Smooth muscle cell (in vitro differentiated cells): Measurements from ENCODE around the gene IGSF21. TPM values are rescaled to one million over a fixed set of nuclear protein-coding genes. Genes with fewer than 3 reads are reported as not detected.

Experiments
- DNase-seq: peaks from one replicate; lab custom pipeline; 2025; ENCODE audit not compliant: unreplicated experiment; lab: John Stamatoyannopoulos, UW
- H2AFZ ChIP-seq: fragments of 200-600 bp; sonication (generic); 2 replicates; pipeline ENCODE4 v1.6.0; 2016; ENCODE audit warnings: antibody characterized with exemption, low read depth, mild to moderate bottlenecking
- H3F3A ChIP-seq: fragments of 200-600 bp; sonication (generic); 2 replicates; pipeline ENCODE4 v1.6.0; 2017; ENCODE audit warnings: antibody characterized with exemption, low read depth
- H3K27ac ChIP-seq: fragments of 200-600 bp; sonication (generic); 2 replicates; pipeline ENCODE4 v1.5.1; 2016; ENCODE audit warnings: low read depth, mild to moderate bottlenecking
- H3K27me3 ChIP-seq: fragments of 200-600 bp; sonication (generic); 2 replicates; pipeline ENCODE4 v1.6.1; 2016; ENCODE audit warnings: low read depth, mild to moderate bottlenecking
- H3K36me3 ChIP-seq: fragments of 200-600 bp; sonication (generic); 2 replicates; pipeline ENCODE4 v1.5.1; 2016; ENCODE audit warnings: low read depth
- H3K4me1 ChIP-seq: fragments of 200-600 bp; sonication (generic); 2 replicates; pipeline ENCODE4 v1.5.1; 2016; ENCODE audit warnings: low read depth
- H3K4me2 ChIP-seq: fragments of 200-600 bp; sonication (generic); 2 replicates; pipeline ENCODE4 v1.6.0; 2016; ENCODE audit warnings: mild to moderate bottlenecking
- H3K4me3 ChIP-seq: fragments of 200-600 bp; sonication (generic); 2 replicates; pipeline ENCODE4 v1.5.1; 2016; ENCODE audit warnings: mild to moderate bottlenecking
- H3K79me2 ChIP-seq: fragments of 200-600 bp; sonication (generic); 2 replicates; pipeline ENCODE4 v1.6.0; 2016; ENCODE audit warnings: low read depth, mild to moderate bottlenecking
- H3K9ac ChIP-seq: fragments of 200-600 bp; sonication (generic); 2 replicates; pipeline ENCODE4 v1.6.0; 2016; ENCODE audit warnings: low read depth
- H3K9me3 ChIP-seq: fragments of 200-600 bp; sonication (generic); replicated peaks from 2 replicates; pipeline ENCODE4 v1.5.1; 2016; ENCODE audit warnings: low read depth
- H4K20me1 ChIP-seq: fragments of 200-600 bp; sonication (generic); 2 replicates; pipeline ENCODE4 v1.6.0; 2016; ENCODE audit warnings: low read depth
- CTCF ChIP-seq: fragments of 200-600 bp; sonication (generic); IDR thresholded peaks from 2 replicates; pipeline ENCODE4 v1.5.1; 2017; ENCODE audit warnings: borderline replicate concordance, mild to moderate bottlenecking, antibody characterized with exemption; ENCODE audit not compliant: insufficient read depth, poor library complexity, severe bottlenecking
- WGBS: methylation state at CpG from one replicate; pipeline ENCODE4 v1.1.7; 2016; ENCODE audit warnings: low lambda C conversion rate; 5-methylcytosine and 5-hydroxymethylcytosine counted together
- polyA plus RNA-seq: library from polyadenylated mRNA; unstranded; fragments of >200 nt; fragmentation: Nextera tagmentation; extraction: Ambion mirVana; gene quantifications from 2 replicates; pipeline ENCODE4 v1.2.1, GENCODE V29; 2016
- total RNA-seq: library from RNA; depleted of rRNA; stranded (reverse); fragments of >200 nt; gene quantifications from 2 replicates; pipeline ENCODE4 v1.2.3, GENCODE V29; 2014

IGSF21 gene
- total RNA-seq = not detected in 2 replicates
- polyA plus RNA-seq = not detected in 2 replicates

DNA sequence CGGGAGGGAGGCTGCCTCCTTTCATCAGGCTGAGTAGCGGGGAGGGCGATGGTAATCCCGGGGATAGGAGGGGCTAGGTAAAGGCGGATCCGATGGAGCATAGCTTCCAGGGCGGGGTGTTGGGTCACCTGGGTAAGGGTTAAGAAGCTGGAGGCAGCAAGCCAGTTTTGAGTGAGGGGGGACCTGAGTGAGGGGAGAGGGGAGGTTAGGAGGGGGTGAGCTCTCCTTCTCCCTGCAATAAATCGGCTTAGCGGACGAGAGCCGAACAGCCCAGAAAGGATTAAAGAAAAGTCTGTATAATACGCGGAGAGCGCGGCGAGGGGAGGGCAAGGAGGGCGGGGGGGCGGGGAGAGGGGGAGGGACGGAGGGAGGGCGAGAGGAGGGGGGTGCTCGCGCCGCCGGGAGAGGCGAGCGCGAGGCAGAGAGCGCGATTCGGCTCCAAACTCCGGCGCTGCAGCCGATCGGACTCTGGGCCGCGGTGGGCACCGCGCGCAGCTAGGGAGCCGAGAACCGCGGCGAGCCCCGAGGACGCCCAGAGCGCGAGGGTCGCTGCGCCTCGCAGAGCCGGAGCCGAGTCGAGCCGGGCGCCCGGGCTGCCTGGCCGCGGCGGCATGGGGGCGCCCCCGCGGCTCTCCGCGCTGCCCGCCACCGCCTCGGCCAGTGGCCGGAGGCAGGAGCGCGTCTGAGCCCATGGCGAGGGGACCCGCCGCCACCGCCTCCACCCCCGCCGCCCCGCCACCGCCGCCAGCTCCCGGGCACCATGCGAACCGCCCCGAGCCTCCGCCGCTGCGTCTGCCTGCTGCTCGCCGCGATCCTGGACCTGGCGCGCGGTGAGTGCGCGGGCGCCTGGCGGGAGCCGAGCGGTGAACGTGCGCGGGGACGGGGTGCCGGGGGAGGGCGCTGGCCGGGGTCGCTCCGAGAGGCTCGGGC lies at the start of gene IGSF21:
TSS of gene IGSF21 (plus strand) at position 430 of the 930 bp plus-strand sequence. CDS start at position 761, 331 bp downstream.
- Histone ChIP-seq H3K9ac (no peak within 1 kb of the TSS), H3K9me3 (no peaks in the 10 kb centered on the region), H3K36me3 (no peaks in the 10 kb centered on the region), H4K20me1 (no peaks in the 10 kb centered on the region), H3K4me1 (peaks cover 8% of the 10 kb centered on the region), H3K4me3 (no peak within 1 kb of the TSS), H3F3A (no peaks in the 10 kb centered on the region), H3K4me2 (no peak within 1 kb of the TSS), H2AFZ (no peak within 1 kb of the TSS), H3K27me3 (peaks cover 97% of the 10 kb centered on the region), H3K27ac (no peak within 1 kb of the TSS), H3K79me2 (no peaks in the 10 kb centered on the region)
- WGBS = 2% methylated on average over 57 of the region's 108 CpGs
- no peak for DNase-seq
- no peak for TF ChIP-seq CTCF

GRCh38 chr1:18058206-18058921 lies 49.2 kb upstream of the IGSF21 start:
- Histone ChIP-seq H3K79me2 (no peaks in the 10 kb centered on the region), H2AFZ (no peak overlapping the region), H3F3A (no peaks in the 10 kb centered on the region), H3K27ac (no peak overlapping the region), H3K9ac (no peak overlapping the region), H3K4me3 (no peak overlapping the region), H3K36me3 (no peaks in the 10 kb centered on the region), H3K27me3 (peaks cover 56% of the 10 kb centered on the region), H3K4me2 (no peak overlapping the region), H4K20me1 (no peaks in the 10 kb centered on the region), H3K4me1 (peaks cover 4% of the 10 kb centered on the region), H3K9me3 (no peaks in the 10 kb centered on the region)
- no peak for TF ChIP-seq CTCF
- 78% methylated on average over 16 of the region's 16 CpGs for whole genome bisulfite sequencing
- no peak for DNase-seq

GRCh38 chr1:18058981-18059605 lies 48.5 kb upstream of the IGSF21 start:
- Histone ChIP-seq H3K27me3 (peaks cover 51% of the 10 kb centered on the region), H3K36me3 (no peaks in the 10 kb centered on the region), H3K9me3 (no peaks in the 10 kb centered on the region), H3K27ac (no peak overlapping the region), H3K4me1 (peaks cover 4% of the 10 kb centered on the region), H4K20me1 (no peaks in the 10 kb centered on the region), H2AFZ (no peak overlapping the region), H3K4me3 (no peak overlapping the region), H3F3A (no peaks in the 10 kb centered on the region), H3K79me2 (no peaks in the 10 kb centered on the region), H3K9ac (no peak overlapping the region), H3K4me2 (no peak overlapping the region)
- 61% methylated on average over 7 of the region's 7 CpGs for WGBS
- TF ChIP-seq CTCF = no peak
- DNase-seq = no peak
